ENCODE measurements around the gene RABAC1.

DNA sequence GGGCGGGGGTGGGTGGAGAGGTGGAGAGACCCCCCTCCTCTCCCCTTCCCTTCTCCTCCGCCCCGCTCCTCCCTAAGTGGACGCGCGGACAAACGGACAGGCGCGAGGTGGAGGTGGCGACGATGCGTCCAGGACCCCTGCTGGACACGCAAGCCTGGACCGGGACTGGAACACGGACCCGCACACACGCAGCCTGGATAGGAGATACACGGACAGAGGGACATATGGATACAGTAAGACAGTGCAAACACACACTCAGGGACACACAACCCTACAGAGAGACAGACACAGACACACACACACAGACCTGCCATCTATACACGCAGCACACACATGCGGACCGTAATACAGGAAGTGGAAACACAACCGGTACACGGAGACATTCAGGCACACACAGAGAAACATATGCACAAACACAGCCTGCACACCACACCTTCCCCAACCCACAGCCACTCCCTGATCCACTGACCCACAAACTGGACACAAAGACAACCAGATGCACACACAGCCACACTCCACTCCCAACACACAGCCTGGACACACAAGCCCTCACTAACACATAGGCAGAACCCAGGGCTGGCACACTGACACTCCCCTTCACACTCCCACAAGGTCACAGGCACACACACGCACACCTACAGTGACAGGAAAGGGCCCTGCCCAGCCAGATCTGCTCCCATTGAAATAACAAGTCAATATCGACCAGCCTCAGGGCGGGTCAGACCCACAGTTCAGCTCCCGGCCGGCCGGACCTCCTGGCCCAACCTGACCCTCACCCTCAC is 30.2 kb downstream of the RABAC1 start:
- TF ChIP-seq RNF2 (IDR thresholded peaks at IDR 0.05; ENCODE audit: borderline replicate concordance, low read depth, low read length, missing control alignments, poor library complexity, severe bottlenecking) (peak; percentile 51), NRF1 (IDR thresholded peaks at IDR 0.05; ENCODE audit: low read depth, low read length) (no peak), SRF (IDR thresholded peaks at IDR 0.05; ENCODE audit: low read depth, low read length) (no peak), TBP (IDR thresholded peaks at IDR 0.05; ENCODE audit: low read depth, low read length) (no peak), POLR2AphosphoS5 (IDR thresholded peaks at IDR 0.05; ENCODE audit: low read depth, low read length) (no peak), TEAD4 (IDR thresholded peaks at IDR 0.05; ENCODE audit: low read depth, low read length) (no peak), EZH2 (IDR thresholded peaks at IDR 0.05; ENCODE audit: low read depth, low read length, severe bottlenecking) (peak; percentile 83), TAF1 (IDR thresholded peaks at IDR 0.05; ENCODE audit: low read depth, low read length) (no peak), POLR2A (IDR thresholded peaks at IDR 0.05; ENCODE audit: control extremely low read depth in 1 of 2, low read depth in 2 of 2, low read length in 2 of 2) (no peak), CEBPB (IDR thresholded peaks at IDR 0.05; ENCODE audit: low read depth, low read length) (no peak), YY1 (IDR thresholded peaks at IDR 0.05; ENCODE audit: low read depth, low read length) (no peak), ASH2L (IDR thresholded peaks at IDR 0.05; ENCODE audit: low read length) (no peak)
- TF ChIP-seq, protein P1, sequence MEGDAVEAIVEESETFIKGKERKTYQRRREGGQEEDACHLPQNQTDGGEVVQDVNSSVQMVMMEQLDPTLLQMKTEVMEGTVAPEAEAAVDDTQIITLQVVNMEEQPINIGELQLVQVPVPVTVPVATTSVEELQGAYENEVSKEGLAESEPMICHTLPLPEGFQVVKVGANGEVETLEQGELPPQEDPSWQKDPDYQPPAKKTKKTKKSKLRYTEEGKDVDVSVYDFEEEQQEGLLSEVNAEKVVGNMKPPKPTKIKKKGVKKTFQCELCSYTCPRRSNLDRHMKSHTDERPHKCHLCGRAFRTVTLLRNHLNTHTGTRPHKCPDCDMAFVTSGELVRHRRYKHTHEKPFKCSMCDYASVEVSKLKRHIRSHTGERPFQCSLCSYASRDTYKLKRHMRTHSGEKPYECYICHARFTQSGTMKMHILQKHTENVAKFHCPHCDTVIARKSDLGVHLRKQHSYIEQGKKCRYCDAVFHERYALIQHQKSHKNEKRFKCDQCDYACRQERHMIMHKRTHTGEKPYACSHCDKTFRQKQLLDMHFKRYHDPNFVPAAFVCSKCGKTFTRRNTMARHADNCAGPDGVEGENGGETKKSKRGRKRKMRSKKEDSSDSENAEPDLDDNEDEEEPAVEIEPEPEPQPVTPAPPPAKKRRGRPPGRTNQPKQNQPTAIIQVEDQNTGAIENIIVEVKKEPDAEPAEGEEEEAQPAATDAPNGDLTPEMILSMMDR (IDR thresholded peaks at IDR 0.05; ENCODE audit: control extremely low read depth in 1 of 3, insufficient read depth in 1 of 3, low read depth in 1 of 3, low read length in 3 of 3), result no peak
- TF ChIP-seq, protein P2, sequence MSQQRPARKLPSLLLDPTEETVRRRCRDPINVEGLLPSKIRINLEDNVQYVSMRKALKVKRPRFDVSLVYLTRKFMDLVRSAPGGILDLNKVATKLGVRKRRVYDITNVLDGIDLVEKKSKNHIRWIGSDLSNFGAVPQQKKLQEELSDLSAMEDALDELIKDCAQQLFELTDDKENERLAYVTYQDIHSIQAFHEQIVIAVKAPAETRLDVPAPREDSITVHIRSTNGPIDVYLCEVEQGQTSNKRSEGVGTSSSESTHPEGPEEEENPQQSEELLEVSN (IDR thresholded peaks at IDR 0.05), result no peak

Data from H1 (cell line).